SJSA1 (cell line): Measurements from ENCODE around the gene SIRPG. TPM values are rescaled to one million over a fixed set of nuclear protein-coding genes. Genes with fewer than 3 reads are reported as not detected.
"Not testable (repeated sequence)": the region's sequence is repeated elsewhere in the genome, so short reads cannot be mapped to it uniquely, and the experiment has no call there.

Experiments
- DNase-seq, 2 experiments: peaks; one replicate each; pipeline ENCODE4 v3.0.0-alpha.2; 2015 to 2020; ENCODE audit warnings: low spot score in 2 of 2, low read depth in 1 of 2
- H3K27ac ChIP-seq: fragments of 250-450 bp; sonication (Bioruptor Pico); 2 replicates; pipeline ENCODE4 v1.5.1; 2020; ENCODE audit warnings: mild to moderate bottlenecking, moderate library complexity
- H3K27me3 ChIP-seq: fragments of 250-450 bp; sonication (Bioruptor Pico); replicated peaks from 2 replicates; pipeline ENCODE4 v1.5.1; 2020; ENCODE audit warnings: mild to moderate bottlenecking, moderate library complexity
- H3K36me3 ChIP-seq: fragments of 250-450 bp; sonication (Bioruptor Pico); 2 replicates; pipeline ENCODE4 v1.5.1; 2020; ENCODE audit warnings: mild to moderate bottlenecking
- H3K4me1 ChIP-seq: fragments of 250-450 bp; sonication (Bioruptor Pico); replicated peaks from 2 replicates; pipeline ENCODE4 v1.6.1; 2021; ENCODE audit warnings: mild to moderate bottlenecking
- H3K4me3 ChIP-seq: fragments of 250-450 bp; sonication (Bioruptor Pico); 2 replicates; pipeline ENCODE4 v1.5.1; 2020; ENCODE audit warnings: mild to moderate bottlenecking
- H3K9me3 ChIP-seq: fragments of 250-450 bp; sonication (Bioruptor Pico); replicated peaks from 2 replicates; pipeline ENCODE4 v1.5.1; 2020; ENCODE audit warnings: mild to moderate bottlenecking
- total RNA-seq: library from RNA; depleted of rRNA; stranded (reverse); fragments of >200 nt; shearing (Covaris generic); gene quantifications from 2 replicates; pipeline ENCODE4 v1.2.3, GENCODE V29; 2014; rRNA removed

The SIRPG gene
- total RNA-seq, result not detected in 2 replicates

DNA sequence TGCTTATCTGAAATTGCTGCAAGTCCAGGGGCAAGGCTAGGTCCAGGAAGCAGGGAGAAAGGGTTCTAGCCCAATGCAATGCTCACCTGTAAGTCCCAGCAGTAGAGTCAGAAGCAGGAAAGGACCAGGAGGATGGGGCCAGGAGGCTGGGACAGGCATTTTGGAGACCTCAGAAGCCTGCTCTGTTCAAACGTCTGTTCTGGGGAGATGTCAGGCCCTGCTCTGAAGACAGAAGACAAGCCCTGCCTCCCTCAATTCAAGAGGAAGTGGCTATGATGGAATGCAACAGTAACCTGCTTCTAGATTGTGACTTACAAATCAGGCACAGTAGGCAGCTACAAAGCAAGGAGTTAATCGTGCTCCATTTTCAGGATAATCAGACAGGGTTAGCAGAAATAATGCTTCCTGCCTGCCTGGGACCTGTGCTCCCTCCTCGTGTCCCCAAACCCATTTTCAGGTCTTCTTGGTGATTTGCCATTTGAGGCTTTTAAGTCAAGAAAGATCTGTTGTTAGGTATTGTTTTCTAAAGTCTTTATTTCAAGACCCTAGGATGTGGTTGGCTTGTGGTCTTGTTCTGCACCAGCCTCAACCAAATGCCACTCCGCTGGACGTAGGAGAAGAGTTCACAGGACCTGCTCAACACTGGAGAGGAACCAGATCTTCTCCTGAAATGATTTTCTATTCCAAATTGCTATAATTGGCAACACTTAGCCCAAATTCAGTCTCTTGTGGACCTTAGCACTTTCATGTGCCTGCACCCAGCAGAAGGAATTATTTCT is at the start of gene SIRPG:
Gene SIRPG (minus strand): TSS at position 224 of the 779 bp plus-strand sequence. CDS start 65 bp downstream, at position 159.
- no peaks in the 10 kb centered on the region for H3K36me3 ChIP-seq
- no peak within 1 kb of the TSS for H3K27ac ChIP-seq
- peaks cover 20% of the 10 kb centered on the region for H3K27me3 ChIP-seq
- no peak for DNase-seq
- H3K9me3 ChIP-seq, result no peaks in the 10 kb centered on the region
- H3K4me1 ChIP-seq, result no peaks in the 10 kb centered on the region
- H3K4me3 ChIP-seq, result no peak within 1 kb of the TSS

DNA sequence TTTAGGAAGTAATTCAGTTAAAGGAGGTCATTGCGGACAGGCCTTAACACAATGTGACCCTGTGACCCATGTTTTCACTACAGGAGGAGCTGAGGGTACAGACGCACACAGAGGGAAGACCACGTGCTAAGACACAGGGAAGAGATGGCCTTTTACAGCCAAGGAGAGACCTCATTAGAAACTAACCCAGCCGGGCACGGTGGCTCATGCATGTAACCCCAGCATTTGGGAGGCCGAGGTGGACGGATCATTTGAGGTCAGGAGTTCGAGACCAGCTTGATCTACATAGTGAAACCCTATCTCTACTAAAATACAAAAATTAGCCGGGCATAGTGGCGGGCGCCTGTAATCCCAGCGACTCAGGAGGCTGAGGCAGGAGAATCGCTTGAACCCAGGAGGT is 49.3 kb upstream of the SIRPG start:
- H3K27me3 ChIP-seq, result peaks cover 26% of the 10 kb centered on the region
- not testable (repeated sequence) for H3K27ac ChIP-seq, H3K4me3 ChIP-seq, DNase-seq, H3K9me3 ChIP-seq, H3K4me1 ChIP-seq, H3K36me3 ChIP-seq

DNA sequence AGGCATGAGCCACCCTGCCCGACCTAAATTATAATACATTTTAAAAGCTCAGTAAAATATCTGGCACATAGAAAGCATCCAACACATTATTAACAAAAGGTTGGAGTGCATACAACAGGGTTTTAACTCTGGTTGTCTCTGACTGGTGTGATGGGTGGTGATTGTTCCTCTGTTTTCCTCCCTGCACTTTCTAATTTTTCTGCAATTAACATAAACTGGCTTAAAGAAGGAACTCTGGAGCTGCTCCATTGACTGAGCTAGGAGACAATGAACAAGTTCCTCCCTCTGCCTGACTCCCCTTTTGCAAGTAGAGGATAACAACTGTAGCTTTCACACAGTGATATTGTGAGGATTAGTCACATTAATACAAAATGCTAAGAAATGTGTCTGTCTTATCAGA is 48.5 kb upstream of the SIRPG start:
- no peaks in the 10 kb centered on the region for H3K36me3 ChIP-seq

DNA sequence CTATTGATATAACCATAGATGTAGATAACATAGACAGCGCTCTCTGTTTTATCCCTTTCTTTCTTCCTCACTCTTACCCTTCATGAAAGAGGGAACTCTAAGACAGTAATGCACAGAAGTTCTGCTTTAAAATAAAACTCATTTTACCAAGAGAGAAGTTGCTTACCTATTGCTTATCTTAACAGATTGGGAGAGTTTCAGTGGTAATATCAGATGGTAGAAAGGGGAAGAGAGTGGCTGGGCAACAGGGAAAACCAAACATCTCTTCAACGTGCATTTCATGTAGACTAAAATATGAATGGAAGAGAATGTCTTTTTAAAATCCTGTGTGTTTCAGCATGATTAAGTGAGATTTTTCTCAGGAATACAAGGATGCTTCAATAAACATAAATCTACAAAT is 45.3 kb upstream of the SIRPG start:
- no peak overlapping the region for H3K27ac ChIP-seq
- no peaks in the 10 kb centered on the region for H3K9me3 ChIP-seq
- no peaks in the 10 kb centered on the region for H3K36me3 ChIP-seq
- H3K4me1 ChIP-seq, result no peaks in the 10 kb centered on the region
- H3K27me3 ChIP-seq, result peaks cover 22% of the 10 kb centered on the region
- H3K4me3 ChIP-seq, result no peak overlapping the region
- no peak for DNase-seq

More for the DNA sequence above, 48.5 kb upstream of the SIRPG start:
- H3K9me3 ChIP-seq, result no peaks in the 10 kb centered on the region
- DNase-seq, result no peak
- H3K4me3 ChIP-seq, result no peak overlapping the region
- H3K4me1 ChIP-seq, result no peaks in the 10 kb centered on the region
- H3K27ac ChIP-seq, result no peak overlapping the region
- H3K27me3 ChIP-seq, result peaks cover 27% of the 10 kb centered on the region

DNA sequence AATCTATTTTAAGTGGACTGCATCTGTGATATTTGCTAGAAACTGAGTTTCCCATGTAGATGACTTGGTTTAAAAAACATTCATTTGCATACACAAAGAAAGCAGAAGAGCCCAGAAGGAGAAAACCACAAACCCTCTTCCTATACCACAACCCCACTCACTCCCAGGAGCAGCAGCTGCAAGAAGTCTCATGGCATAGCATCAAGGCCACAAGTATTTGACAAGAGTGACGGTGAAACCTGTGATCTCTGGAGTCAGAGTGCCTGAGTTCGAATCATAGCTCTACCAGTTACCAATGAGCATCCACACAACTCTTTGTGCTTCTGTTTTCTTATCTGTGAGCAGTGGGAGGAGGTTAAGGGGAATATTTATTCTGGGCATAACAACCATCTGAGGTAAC is 44.7 kb upstream of the SIRPG start:
- H3K9me3 ChIP-seq, result no peaks in the 10 kb centered on the region
- no peak for DNase-seq
- no peak overlapping the region for H3K27ac ChIP-seq
- peaks cover 22% of the 10 kb centered on the region for H3K27me3 ChIP-seq
- H3K4me3 ChIP-seq, result no peak overlapping the region
- H3K36me3 ChIP-seq, result no peaks in the 10 kb centered on the region
- no peaks in the 10 kb centered on the region for H3K4me1 ChIP-seq

DNA sequence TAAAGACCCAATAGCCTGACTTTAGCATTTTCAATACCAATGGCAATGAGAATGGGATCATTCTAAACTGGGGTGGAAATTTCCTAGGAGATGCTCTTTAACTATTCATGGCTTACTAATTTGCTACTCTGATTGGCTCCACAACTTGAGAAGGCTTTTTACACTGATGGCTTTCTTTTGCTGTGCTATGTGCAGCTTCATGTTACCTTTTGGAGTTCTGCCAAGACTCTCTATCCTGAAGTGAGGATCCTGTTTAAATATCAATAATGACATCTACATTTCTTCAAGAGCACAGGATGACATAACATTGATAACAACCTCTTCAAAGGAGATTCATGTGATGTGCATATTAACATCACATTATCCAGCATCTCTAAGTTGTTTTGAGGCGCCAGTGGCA is 43.4 kb upstream of the SIRPG start:
- H3K27ac ChIP-seq, result no peak overlapping the region
- H3K9me3 ChIP-seq, result no peaks in the 10 kb centered on the region
- no peaks in the 10 kb centered on the region for H3K4me1 ChIP-seq
- no peak overlapping the region for H3K4me3 ChIP-seq
- peaks cover 17% of the 10 kb centered on the region for H3K27me3 ChIP-seq
- no peaks in the 10 kb centered on the region for H3K36me3 ChIP-seq
- DNase-seq, result no peak

DNA sequence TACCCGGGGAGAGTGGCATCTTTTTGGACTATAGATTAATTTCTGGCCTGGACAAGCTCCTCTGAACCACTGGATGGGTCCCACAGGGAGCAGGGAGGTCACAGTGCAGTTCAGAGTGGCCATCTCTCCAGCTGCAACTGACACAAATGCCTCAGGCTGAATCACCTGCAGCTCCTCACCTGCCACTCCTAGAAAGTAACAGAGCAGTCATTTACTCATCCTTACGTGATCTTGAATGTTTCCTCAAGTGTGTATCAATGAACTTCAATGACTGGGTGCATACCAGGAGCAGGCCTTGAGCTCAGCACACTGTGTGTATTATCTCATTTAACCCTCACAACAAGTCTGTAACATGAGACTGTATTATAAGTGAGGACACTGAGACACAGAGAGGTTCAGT is 40.0 kb upstream of the SIRPG start:
- peaks cover 8% of the 10 kb centered on the region for H3K27me3 ChIP-seq
- H3K9me3 ChIP-seq, result no peaks in the 10 kb centered on the region

DNA sequence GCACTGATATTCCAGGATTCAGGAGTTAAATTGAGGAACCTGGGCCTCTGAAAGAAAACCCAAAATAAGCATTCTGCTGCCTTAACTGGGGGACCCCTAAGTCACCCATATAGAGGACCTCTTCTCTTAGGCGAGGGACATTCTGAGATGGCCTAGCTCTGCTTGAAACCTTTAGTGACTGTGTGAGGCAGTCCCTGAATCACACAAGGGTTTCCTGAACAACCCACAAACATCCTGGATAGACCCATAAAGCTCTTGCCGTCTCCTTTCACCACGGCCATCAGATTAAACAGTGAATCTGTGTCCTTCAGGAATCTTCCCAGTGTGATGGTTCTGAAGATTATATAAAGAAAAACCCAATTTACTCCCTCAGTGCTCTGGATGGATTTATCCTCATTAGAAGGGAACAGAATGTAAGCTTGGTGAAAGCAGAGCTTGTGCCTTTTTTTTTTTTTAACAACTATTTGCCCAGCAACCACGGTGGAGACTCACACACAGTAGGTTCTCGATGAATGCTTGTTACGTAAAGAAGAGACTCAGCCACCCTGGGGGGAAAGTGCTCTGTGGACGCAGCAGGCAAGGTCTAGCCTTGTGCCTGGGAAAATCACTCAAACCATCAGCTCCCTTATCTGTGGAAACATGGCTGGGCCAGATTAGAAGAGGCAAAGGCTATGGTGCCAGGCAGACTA is 39.1 kb upstream of the SIRPG start:
- H3K27me3 ChIP-seq, result peaks cover 8% of the 10 kb centered on the region
- no peak overlapping the region for H3K27ac ChIP-seq
- no peaks in the 10 kb centered on the region for H3K4me1 ChIP-seq
- H3K9me3 ChIP-seq, result no peaks in the 10 kb centered on the region
- H3K4me3 ChIP-seq, result no peak overlapping the region
- no peak for DNase-seq
- no peaks in the 10 kb centered on the region for H3K36me3 ChIP-seq

More for the DNA sequence above, 40.0 kb upstream of the SIRPG start:
- no peak for DNase-seq
- Histone ChIP-seq H3K36me3 (no peaks in the 10 kb centered on the region), H3K4me3 (no peak overlapping the region), H3K27ac (no peak overlapping the region), H3K4me1 (no peaks in the 10 kb centered on the region)

DNA sequence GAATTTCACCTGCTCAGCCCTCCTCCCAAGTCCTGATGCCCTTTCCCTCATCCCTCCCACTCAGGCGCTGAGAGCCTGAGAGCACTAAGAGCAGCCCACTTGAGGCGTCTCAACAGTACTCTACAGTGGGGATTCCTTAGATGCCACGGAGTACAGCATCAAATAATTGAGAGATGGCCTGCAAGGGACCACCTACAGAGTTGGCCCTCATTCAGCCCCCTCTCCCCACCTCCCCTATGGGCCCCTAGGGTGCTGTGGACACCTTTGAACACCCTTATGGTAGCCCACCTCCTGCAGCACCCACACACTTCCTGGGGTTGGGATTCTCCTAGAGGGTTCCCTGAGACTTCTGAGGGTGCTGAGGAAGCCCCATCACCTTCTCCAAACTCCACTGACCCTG is 37.1 kb upstream of the SIRPG start:
- H3K27me3 ChIP-seq, result peaks cover 8% of the 10 kb centered on the region; the same call in 1 of the 2 replicates
- DNase-seq, result no peak

DNA sequence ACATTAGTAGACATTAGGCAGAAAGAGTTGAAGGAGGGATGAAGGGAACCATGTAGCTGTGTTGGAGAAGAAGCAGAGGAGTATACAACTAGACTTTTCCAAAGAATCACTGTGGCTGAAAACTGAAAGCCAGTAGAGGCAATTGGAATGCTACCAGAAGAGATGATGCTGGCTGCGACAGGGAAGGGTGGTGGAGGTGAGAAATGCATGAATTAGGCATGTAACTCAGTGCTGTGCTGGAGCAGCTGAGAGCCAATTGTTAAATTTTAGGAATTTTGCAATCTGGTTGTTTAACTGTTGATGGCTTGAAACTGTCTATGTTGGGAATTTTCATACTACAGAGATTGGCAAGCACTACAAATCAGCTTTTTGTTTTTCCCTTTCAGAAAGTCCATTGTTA is 35.8 kb upstream of the SIRPG start:
- no peaks in the 10 kb centered on the region for H3K4me1 ChIP-seq
- H3K9me3 ChIP-seq, result no peaks in the 10 kb centered on the region
- no peak overlapping the region for H3K27ac ChIP-seq
- H3K4me3 ChIP-seq, result no peak overlapping the region
- DNase-seq, result no peak
- H3K27me3 ChIP-seq, result peaks cover 6% of the 10 kb centered on the region; the same call in 1 of the 2 replicates
- no peaks in the 10 kb centered on the region for H3K36me3 ChIP-seq

More for the DNA sequence above, 37.1 kb upstream of the SIRPG start:
- H3K36me3 ChIP-seq, result no peaks in the 10 kb centered on the region
- H3K9me3 ChIP-seq, result no peaks in the 10 kb centered on the region
- no peak overlapping the region for H3K4me3 ChIP-seq
- no peaks in the 10 kb centered on the region for H3K4me1 ChIP-seq
- H3K27ac ChIP-seq, result no peak overlapping the region

DNA sequence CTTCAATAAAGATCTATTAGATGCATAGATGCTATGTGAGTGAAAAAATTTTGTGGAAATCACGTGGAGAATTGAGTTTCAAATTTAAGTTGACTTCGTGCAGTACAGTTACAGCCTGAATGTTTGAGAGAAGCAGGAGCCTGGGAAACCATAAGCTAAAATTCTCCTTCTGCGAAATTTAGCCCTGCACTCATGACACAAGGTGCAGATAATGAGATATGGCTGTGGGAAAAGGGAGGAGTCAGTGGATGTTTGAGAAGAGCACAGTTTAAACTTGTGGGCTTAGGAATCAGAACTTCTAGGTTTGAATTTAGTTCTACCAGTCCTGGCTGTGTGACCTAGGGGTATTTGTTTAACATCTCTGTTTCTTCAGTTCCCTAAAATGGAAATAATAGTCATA is 32.1 kb upstream of the SIRPG start:
- Histone ChIP-seq H3K27ac (no peak overlapping the region), H3K4me1 (no peaks in the 10 kb centered on the region), H3K4me3 (no peak overlapping the region), H3K36me3 (no peaks in the 10 kb centered on the region), H3K9me3 (no peaks in the 10 kb centered on the region), H3K27me3 (peaks cover 10% of the 10 kb centered on the region)
- DNase-seq, result no peak

DNA sequence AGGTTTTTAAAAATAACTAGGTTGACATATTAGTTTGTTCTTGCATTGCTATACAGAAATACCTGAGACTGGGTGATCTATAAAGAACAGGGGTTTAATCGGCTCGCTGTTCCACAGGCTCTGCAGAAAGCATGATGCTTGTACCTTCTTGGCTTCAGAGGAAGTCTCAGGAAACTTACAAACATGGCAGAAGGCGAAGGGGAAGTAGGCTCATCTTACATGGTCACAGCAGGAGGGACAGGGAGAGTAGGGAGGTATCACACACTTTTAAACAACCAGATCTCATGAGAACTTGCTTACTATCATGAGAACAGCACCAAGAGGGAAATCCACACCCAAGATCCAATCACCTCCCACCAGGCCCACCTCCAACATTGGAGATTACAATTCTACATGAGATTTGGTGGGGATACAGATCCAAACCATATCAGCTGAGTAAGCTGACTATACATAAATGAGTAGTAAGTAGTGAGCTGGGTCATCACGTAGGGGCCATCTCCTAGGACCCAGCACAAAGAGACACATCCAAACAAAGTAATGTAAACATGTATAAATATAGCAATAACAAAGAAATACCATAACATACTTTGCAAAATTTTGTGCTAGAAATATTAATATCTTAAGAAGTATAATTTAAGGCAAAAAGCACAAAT is 31.4 kb upstream of the SIRPG start:
- no peaks in the 10 kb centered on the region for H3K36me3 ChIP-seq
- no peak for DNase-seq
- H3K4me1 ChIP-seq, result no peaks in the 10 kb centered on the region
- no peak overlapping the region for H3K27ac ChIP-seq
- H3K9me3 ChIP-seq, result no peaks in the 10 kb centered on the region
- no peak overlapping the region for H3K4me3 ChIP-seq
- H3K27me3 ChIP-seq, result peaks cover 10% of the 10 kb centered on the region

DNA sequence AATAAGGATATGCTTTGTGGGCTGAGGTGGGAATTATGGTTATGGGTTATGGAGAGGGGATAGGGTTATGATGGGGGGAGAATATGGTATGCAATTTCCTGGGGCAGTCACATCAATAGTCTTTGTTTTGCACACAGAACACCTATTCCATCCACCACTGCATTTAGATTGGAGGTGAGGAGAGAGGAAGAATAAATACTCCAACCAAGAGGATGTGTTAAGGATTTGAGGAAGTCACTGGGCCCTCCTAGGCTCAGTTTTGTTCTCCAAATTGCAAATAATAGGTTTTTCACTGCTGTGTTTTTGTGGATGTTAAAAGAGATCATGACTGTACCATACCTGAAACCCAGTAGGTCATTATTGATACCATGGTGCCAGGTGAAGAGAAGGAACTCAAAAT is 29.5 kb upstream of the SIRPG start:
- Histone ChIP-seq H3K9me3 (no peaks in the 10 kb centered on the region), H3K27ac (no peak overlapping the region), H3K4me3 (no peak overlapping the region), H3K27me3 (peaks cover 10% of the 10 kb centered on the region), H3K4me1 (no peaks in the 10 kb centered on the region), H3K36me3 (no peaks in the 10 kb centered on the region)
- no peak for DNase-seq

DNA sequence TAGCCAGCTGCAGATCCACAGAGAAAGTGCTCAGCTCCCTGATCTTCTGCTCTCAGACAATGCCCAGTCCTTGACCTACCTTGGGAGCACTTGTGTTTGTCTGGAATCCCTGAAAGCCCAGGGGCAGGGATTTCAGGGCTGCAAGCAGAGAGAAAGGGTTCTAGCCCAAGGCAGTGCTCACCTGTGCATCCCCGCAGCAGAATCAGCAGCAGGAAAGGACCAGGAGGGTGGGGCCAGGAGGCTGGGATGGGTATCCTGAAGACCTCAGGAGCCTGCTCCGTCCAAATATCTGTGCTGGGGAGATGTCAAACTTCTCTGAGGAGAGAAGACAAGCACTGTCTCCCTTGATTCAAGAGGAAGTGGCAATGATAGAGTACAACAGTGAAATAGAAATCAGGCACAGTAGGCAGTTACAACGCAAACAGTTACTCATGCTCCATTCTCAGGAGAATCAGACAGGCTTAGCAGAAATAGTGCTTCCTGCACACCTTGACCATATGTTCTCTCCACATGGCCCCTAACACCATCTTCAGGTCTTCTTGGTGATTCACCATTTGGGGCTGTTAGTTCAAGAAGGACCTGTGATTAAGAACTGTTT is 28.7 kb upstream of the SIRPG start:
- Histone ChIP-seq H3K27ac (no peak overlapping the region), H3K4me3 (no peak overlapping the region), H3K27me3 (peaks cover 10% of the 10 kb centered on the region), H3K4me1 (no peaks in the 10 kb centered on the region), H3K36me3 (no peaks in the 10 kb centered on the region), H3K9me3 (no peaks in the 10 kb centered on the region)
- no peak for DNase-seq
